ENCODE data around the gene KANK4. TPM values are rescaled to one million over a fixed set of nuclear protein-coding genes. Genes with fewer than 3 reads are reported as not detected.

KANK4 gene
- total RNA-seq, 1 experiment from 2014 or later = 21.5 TPM

DNA sequence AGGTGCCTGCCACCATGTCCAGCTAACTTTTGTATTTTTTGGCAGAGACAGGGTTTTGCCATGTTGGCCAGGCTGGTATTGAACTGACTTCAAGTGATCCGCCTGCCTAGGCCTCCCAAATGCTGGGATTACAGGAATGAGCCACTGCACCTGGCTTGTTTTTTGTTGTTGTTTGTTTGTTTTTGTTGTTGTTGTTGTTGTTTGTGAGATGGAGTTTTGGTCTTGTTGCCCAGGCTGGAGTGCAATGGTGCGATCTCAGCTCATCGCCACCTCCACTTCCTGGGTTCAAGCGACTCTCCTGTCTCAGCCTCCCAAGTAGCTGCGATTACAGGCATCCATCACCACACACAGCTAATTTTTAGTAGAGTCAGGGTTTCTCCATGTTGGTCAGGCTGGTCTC lies 131.7 kb downstream of the KANK4 start:
- no peak overlapping the region for H3K4me3 Mint-ChIP-seq (ENCODE audit: unreplicated experiment)
- intact Hi-C loops (cut with micrococcal nuclease; ENCODE audit: unreplicated experiment) = no loop called here
- CTCF ChIA-PET = no interaction called here
- Histone ChIP-seq H3K4me1 (no peaks in the 10 kb centered on the region), H3K9me3 (no peaks in the 10 kb centered on the region), H3K4me3 (ENCODE audit: low read depth, low read length) (no peak overlapping the region), H3K36me3 (ENCODE audit: control insufficient read depth, insufficient read depth, low read length) (no peaks in the 10 kb centered on the region), H3K27me3 (replicated peaks; ENCODE audit: control insufficient read depth, insufficient read depth, low read length) (no peaks in the 10 kb centered on the region)
- H3K36me3 Mint-ChIP-seq (ENCODE audit: insufficient read depth, unreplicated experiment) = no peaks in the 10 kb centered on the region
- no peak for DNase-seq
- TF ChIP-seq, protein P1, sequence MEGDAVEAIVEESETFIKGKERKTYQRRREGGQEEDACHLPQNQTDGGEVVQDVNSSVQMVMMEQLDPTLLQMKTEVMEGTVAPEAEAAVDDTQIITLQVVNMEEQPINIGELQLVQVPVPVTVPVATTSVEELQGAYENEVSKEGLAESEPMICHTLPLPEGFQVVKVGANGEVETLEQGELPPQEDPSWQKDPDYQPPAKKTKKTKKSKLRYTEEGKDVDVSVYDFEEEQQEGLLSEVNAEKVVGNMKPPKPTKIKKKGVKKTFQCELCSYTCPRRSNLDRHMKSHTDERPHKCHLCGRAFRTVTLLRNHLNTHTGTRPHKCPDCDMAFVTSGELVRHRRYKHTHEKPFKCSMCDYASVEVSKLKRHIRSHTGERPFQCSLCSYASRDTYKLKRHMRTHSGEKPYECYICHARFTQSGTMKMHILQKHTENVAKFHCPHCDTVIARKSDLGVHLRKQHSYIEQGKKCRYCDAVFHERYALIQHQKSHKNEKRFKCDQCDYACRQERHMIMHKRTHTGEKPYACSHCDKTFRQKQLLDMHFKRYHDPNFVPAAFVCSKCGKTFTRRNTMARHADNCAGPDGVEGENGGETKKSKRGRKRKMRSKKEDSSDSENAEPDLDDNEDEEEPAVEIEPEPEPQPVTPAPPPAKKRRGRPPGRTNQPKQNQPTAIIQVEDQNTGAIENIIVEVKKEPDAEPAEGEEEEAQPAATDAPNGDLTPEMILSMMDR (IDR thresholded peaks at IDR 0.05; ENCODE audit: insufficient read depth in 1 of 2, low read depth in 1 of 2, low read length in 1 of 2, severe bottlenecking in 1 of 2, unreplicated experiment in 1 of 2) = no peak
- H3K27ac Mint-ChIP-seq (ENCODE audit: unreplicated experiment) = no peak overlapping the region
- no peaks in the 10 kb centered on the region for H3K9me3 Mint-ChIP-seq (ENCODE audit: unreplicated experiment)
- H3K4me1 Mint-ChIP-seq (ENCODE audit: low read depth, unreplicated experiment) = no peaks in the 10 kb centered on the region
- H3K27me3 Mint-ChIP-seq (ENCODE audit: insufficient read depth, unreplicated experiment) = no peaks in the 10 kb centered on the region
- BruUV-seq (replicated peaks) = no TSS peak
- POLR2A ChIA-PET = no interaction called here

Other genes starting within 250 kb of the KANK4 start
- 0.29 and 0.56 TPM in 2 replicates for gene L1TD1, start 124.6 kb downstream of the KANK4 start, total RNA-seq (2022)
- gene USP1, start 117.6 kb upstream of the KANK4 start, total RNA-seq (2022) = 35.0 and 39.3 TPM in 2 replicates